IPS-15b (cell line): ENCODE measurements around the gene GPS2.
"Not testable (repeated sequence)": the region's sequence is repeated elsewhere in the genome, so short reads cannot be mapped to it uniquely, and the experiment has no call there.

Source experiments
- H3K27me3 ChIP-seq: one replicate; pipeline ENCODE4 v1.6.1; 2013; ENCODE audit warnings: low read length; ENCODE audit not compliant: control insufficient read depth, insufficient read depth
- H3K36me3 ChIP-seq: one replicate; pipeline ENCODE4 v1.6.1; 2013; ENCODE audit warnings: low read length; ENCODE audit not compliant: control insufficient read depth, insufficient read depth
- H3K4me1 ChIP-seq: one replicate; pipeline ENCODE4 v1.6.1; 2013; ENCODE audit warnings: mild to moderate bottlenecking, low read length; ENCODE audit not compliant: control insufficient read depth, insufficient read depth
- H3K4me3 ChIP-seq: one replicate; pipeline ENCODE4 v1.5.1; 2013; ENCODE audit warnings: low read depth, low read length
- H3K9ac ChIP-seq: one replicate; pipeline ENCODE4 v1.6.1; 2013; ENCODE audit warnings: low read depth, mild to moderate bottlenecking, low read length
- H3K9me3 ChIP-seq: one replicate; pipeline ENCODE4 v1.6.1; 2013; ENCODE audit warnings: mild to moderate bottlenecking, low read length; ENCODE audit not compliant: control insufficient read depth, insufficient read depth

The GPS2 gene

GRCh38 chr17:7351665-7352502 is 36.7 kb upstream of the GPS2 start, which contains the start of gene KCTD11:
Gene KCTD11, plus strand, starts transcription at chr17:7352162.
- Histone ChIP-seq H3K27me3 (no peaks in the 10 kb centered on the region), H3K4me1 (peaks cover 5% of the 10 kb centered on the region), H3K9ac (peak within 1 kb of the TSS; percentile 79), H3K4me3 (peak within 1 kb of the TSS; percentile 83), H3K9me3 (no peaks in the 10 kb centered on the region), H3K36me3 (no peaks in the 10 kb centered on the region)

GRCh38 chr17:7348478-7349242 is 33.5 kb upstream of the GPS2 start:
- no peaks in the 10 kb centered on the region for H3K9me3 ChIP-seq
- no peaks in the 10 kb centered on the region for H3K27me3 ChIP-seq
- H3K4me1 ChIP-seq = peaks cover 5% of the 10 kb centered on the region
- H3K9ac ChIP-seq = no peak overlapping the region
- H3K36me3 ChIP-seq = no peaks in the 10 kb centered on the region
- no peak overlapping the region for H3K4me3 ChIP-seq

GRCh38 chr17:7347630-7348477 is 32.7 kb upstream of the GPS2 start:
- H3K4me1 ChIP-seq = peaks cover 5% of the 10 kb centered on the region
- no peaks in the 10 kb centered on the region for H3K27me3 ChIP-seq
- no peaks in the 10 kb centered on the region for H3K36me3 ChIP-seq
- H3K4me3 ChIP-seq = no peak overlapping the region
- H3K9me3 ChIP-seq = no peaks in the 10 kb centered on the region
- no peak overlapping the region for H3K9ac ChIP-seq

GRCh38 chr17:7346761-7347614 is 31.8 kb upstream of the GPS2 start:
- Histone ChIP-seq H3K9me3 (no peaks in the 10 kb centered on the region), H3K4me1 (peaks cover 5% of the 10 kb centered on the region), H3K4me3 (no peak overlapping the region), H3K9ac (no peak overlapping the region), H3K36me3 (no peaks in the 10 kb centered on the region), H3K27me3 (no peaks in the 10 kb centered on the region)

GRCh38 chr17:7343250-7343649 is 28.1 kb upstream of the GPS2 start:
- Histone ChIP-seq H3K9me3 (no peaks in the 10 kb centered on the region), H3K36me3 (no peaks in the 10 kb centered on the region), H3K4me1 (no peaks in the 10 kb centered on the region), H3K27me3 (no peaks in the 10 kb centered on the region), H3K4me3 (no peak overlapping the region), H3K9ac (no peak overlapping the region)

GRCh38 chr17:7341842-7342241 is 26.7 kb upstream of the GPS2 start:
- no peak overlapping the region for H3K4me3 ChIP-seq
- H3K36me3 ChIP-seq = no peaks in the 10 kb centered on the region
- H3K27me3 ChIP-seq = no peaks in the 10 kb centered on the region
- no peaks in the 10 kb centered on the region for H3K9me3 ChIP-seq
- H3K9ac ChIP-seq = no peak overlapping the region
- peaks cover 5% of the 10 kb centered on the region for H3K4me1 ChIP-seq

- Histone ChIP-seq H3K9ac (no peak overlapping the region), H3K4me3 (no peak overlapping the region), H3K9me3 (no peaks in the 10 kb centered on the region), H3K36me3 (no peaks in the 10 kb centered on the region), H3K4me1 (peaks cover 10% of the 10 kb centered on the region), H3K27me3 (no peaks in the 10 kb centered on the region)
Observed at GRCh38 chr17:7340179-7340578, 25.0 kb upstream of the GPS2 start.

GRCh38 chr17:7337600-7337999 is 22.4 kb upstream of the GPS2 start:
- not testable (repeated sequence) for H3K36me3 ChIP-seq, H3K4me3 ChIP-seq, H3K9ac ChIP-seq

GRCh38 chr17:7336240-7337175 is 21.3 kb upstream of the GPS2 start, which contains the start of gene ACAP1:
Gene ACAP1, plus strand, starts transcription at chr17:7336529. Its CDS starts 206 bp downstream, at chr17:7336735.
- peak within 1 kb of the TSS; percentile 41 for H3K9ac ChIP-seq
- H3K36me3 ChIP-seq = no peaks in the 10 kb centered on the region
- peaks cover 10% of the 10 kb centered on the region for H3K4me1 ChIP-seq
- no peaks in the 10 kb centered on the region for H3K9me3 ChIP-seq
- peak within 1 kb of the TSS; percentile 31 for H3K4me3 ChIP-seq
- H3K27me3 ChIP-seq = no peaks in the 10 kb centered on the region

More at GRCh38 chr17:7337600-7337999, 22.4 kb upstream of the GPS2 start:
- H3K9me3 ChIP-seq, H3K27me3 ChIP-seq: not testable (repeated sequence)
- H3K4me1 ChIP-seq = peaks cover 10% of the 10 kb centered on the region

GRCh38 chr17:7335765-7336164 is 20.6 kb upstream of the GPS2 start:
- H3K9me3 ChIP-seq, H3K4me3 ChIP-seq, H3K36me3 ChIP-seq, H3K9ac ChIP-seq, H3K27me3 ChIP-seq: not testable (repeated sequence)
- peaks cover 10% of the 10 kb centered on the region for H3K4me1 ChIP-seq
